Stimulated activated CD4-positive, alpha-beta T cell treated with anti-CD3 and anti-CD28 coated beads, Interleukin-1b, Interleukin-23, amount 100 ng/mL, for 1 hour (primary cell): ENCODE results near the gene VSTM5.

Experiments
- DNase-seq, 2 donors: peaks; one replicate each; pipeline ENCODE4 v3.0.0-alpha.2; 2020; ENCODE audit warnings: low read depth in 2 of 2

VSTM5 gene

GRCh38 chr11:93842461-93842860, 8.0 kb downstream of the VSTM5 start:
- DNase-seq, result no peak

- no peak for DNase-seq
These were observed 8.4 kb downstream of the VSTM5 start for GRCh38 chr11:93842034-93842433.

- no peak for DNase-seq
These were observed 9.0 kb downstream of the VSTM5 start for GRCh38 chr11:93841446-93841845.

- no peak for DNase-seq
These were observed 9.4 kb downstream of the VSTM5 start for GRCh38 chr11:93840981-93841380.

GRCh38 chr11:93840180-93840579, 10.2 kb downstream of the VSTM5 start:
- DNase-seq, result no peak

- DNase-seq, result no peak
These were observed 11.5 kb downstream of the VSTM5 start for GRCh38 chr11:93838967-93839366.

- DNase-seq, result no peak
These were observed 17.6 kb downstream of the VSTM5 start for GRCh38 chr11:93832780-93833179.

- no peak for DNase-seq
These were observed 18.9 kb downstream of the VSTM5 start for GRCh38 chr11:93831343-93832127.

- DNase-seq, result no peak
These were observed 20.8 kb downstream of the VSTM5 start for GRCh38 chr11:93829598-93829997.

- no peak for DNase-seq
These were observed 23.1 kb downstream of the VSTM5 start for GRCh38 chr11:93827363-93827762.

- no peak for DNase-seq
These were observed 27.2 kb downstream of the VSTM5 start for GRCh38 chr11:93823210-93823609.

GRCh38 chr11:93822359-93822758, 28.1 kb downstream of the VSTM5 start:
- DNase-seq, result no peak

- DNase-seq, result no peak
These were observed 28.8 kb downstream of the VSTM5 start for GRCh38 chr11:93821617-93822016.

GRCh38 chr11:93820847-93821246, 29.6 kb downstream of the VSTM5 start:
- no peak for DNase-seq

- DNase-seq, result no peak
These were observed 30.3 kb downstream of the VSTM5 start for GRCh38 chr11:93819966-93820695.

GRCh38 chr11:93817426-93818348, 32.7 kb downstream of the VSTM5 start:
- DNase-seq, result no peak

GRCh38 chr11:93814966-93815633, 35.3 kb downstream of the VSTM5 start:
- DNase-seq, result no peak

GRCh38 chr11:93813974-93814373, 36.4 kb downstream of the VSTM5 start:
- no peak for DNase-seq

GRCh38 chr11:93807980-93808379, 42.4 kb downstream of the VSTM5 start:
- no peak for DNase-seq

GRCh38 chr11:93804879-93805278, 45.5 kb downstream of the VSTM5 start:
- no peak for DNase-seq

- no peak for DNase-seq
These were observed 49.1 kb downstream of the VSTM5 start for GRCh38 chr11:93801366-93801765.
